CD8-positive, alpha-beta memory T cell (primary cell): ENCODE results near the gene NIPSNAP3A. TPM values are rescaled to one million over a fixed set of nuclear protein-coding genes. Genes with fewer than 3 reads are reported as not detected.

Source experiments
- CTCF ChIA-PET: fragments of 350-600 bp; sonication (Branson Sonifier 250); formaldehyde crosslinking; loops from one replicate; lab custom pipeline; 2021; ENCODE audit warnings: antibody characterized with exemption; lab: Charles Lee
- POLR2A ChIA-PET: fragments of 350-600 bp; sonication (Branson Sonifier 250); formaldehyde crosslinking; loops from one replicate; lab custom pipeline; 2021; ENCODE audit warnings: antibody characterized with exemption; lab: Charles Lee
- DNase-seq, 5 donors: peaks; one replicate each; pipeline versions ENCODE4 v3.0.0 to v3.0.0-alpha.2; 2020 to 2022; ENCODE audit warnings: mixed read lengths in 1 of 5
- H3K27ac ChIP-seq: one replicate; pipeline ENCODE4 v1.7.0; 2013; ENCODE audit warnings: low read depth, mild to moderate bottlenecking, low read length, moderate library complexity
- H3K27me3 ChIP-seq: 2 replicates; pipeline ENCODE4 v1.7.0; 2013; ENCODE audit warnings: low read length, mild to moderate bottlenecking; ENCODE audit not compliant: insufficient read depth, poor library complexity, severe bottlenecking
- H3K36me3 ChIP-seq: 2 replicates; pipeline ENCODE4 v1.7.0; 2013; ENCODE audit warnings: mild to moderate bottlenecking, low read length, moderate library complexity; ENCODE audit not compliant: insufficient read depth
- H3K4me1 ChIP-seq: 2 replicates; pipeline ENCODE4 v1.7.0; 2013; ENCODE audit warnings: mild to moderate bottlenecking, low read length, moderate library complexity; ENCODE audit not compliant: insufficient read depth
- H3K4me3 ChIP-seq: 2 replicates; pipeline ENCODE4 v1.7.0; 2013; ENCODE audit warnings: mild to moderate bottlenecking, low read length
- H3K9me3 ChIP-seq: 2 replicates; pipeline ENCODE4 v1.7.0; 2013; ENCODE audit warnings: mild to moderate bottlenecking, low read length
- H3K27ac Mint-ChIP-seq, 8 donors: one replicate each; pipeline ENCODE4 v1.8.0; 2020 to 2021; ENCODE audit warnings: mixed read lengths in 8 of 8, mild to moderate bottlenecking in 6 of 8, inconsistent platforms in 3 of 8, moderate library complexity in 3 of 8
- H3K27me3 Mint-ChIP-seq, 2 donors: one replicate each; pipeline ENCODE4 v1.8.0; 2020 to 2021; ENCODE audit warnings: mixed read lengths in 2 of 2, mild to moderate bottlenecking in 1 of 2, moderate library complexity in 1 of 2
- H3K36me3 Mint-ChIP-seq, 3 donors: one replicate each; pipeline ENCODE4 v1.8.0; 2020 to 2021; ENCODE audit warnings: mixed read lengths in 3 of 3, inconsistent platforms in 1 of 3, mild to moderate bottlenecking in 1 of 3
- H3K4me1 Mint-ChIP-seq, 3 donors: one replicate each; pipeline ENCODE4 v1.8.0; 2020 to 2021; ENCODE audit warnings: mixed read lengths in 3 of 3, inconsistent platforms in 1 of 3, mild to moderate bottlenecking in 1 of 3
- H3K4me3 Mint-ChIP-seq, 7 donors: one replicate each; pipeline ENCODE4 v1.8.0; 2020 to 2021; ENCODE audit warnings: mixed read lengths in 7 of 7, mild to moderate bottlenecking in 6 of 7, moderate library complexity in 4 of 7, inconsistent platforms in 2 of 7
- H3K9me3 Mint-ChIP-seq, 5 donors: one replicate each; pipeline ENCODE4 v1.8.0; 2020 to 2022; ENCODE audit warnings: mixed read lengths in 5 of 5, mild to moderate bottlenecking in 3 of 5, moderate library complexity in 2 of 5, inconsistent platforms in 1 of 5
- polyA plus RNA-seq: library from polyadenylated mRNA; unstranded; fragments of 300-500 nt; fragmentation: Illumina TruSeq; gene quantifications from one replicate; pipeline ENCODE4 v1.2.3, GENCODE V29; 2021
- total RNA-seq, 2 experiments: library from RNA; stranded (reverse); gene quantifications; one replicate each; pipeline ENCODE4 v1.2.3, GENCODE V29; 2021

The NIPSNAP3A gene
- total and polyA plus RNA-seq, 3 experiments from 2014 or later, result 9.1 to 21.8 (median 10.1) TPM

- H3K4me3 ChIP-seq, result no peak overlapping the region
- ChIA-PET CTCF (no interaction called here), POLR2A (no interaction called here)
- H3K4me1 Mint-ChIP-seq, result no peaks in the 10 kb centered on the region
- no peaks in the 10 kb centered on the region for H3K4me1 ChIP-seq
- no peak overlapping the region for H3K27ac Mint-ChIP-seq
- no peaks in the 10 kb centered on the region for H3K36me3 ChIP-seq
- peaks cover 0 to 7% (median 2%) of the 10 kb centered on the region in 3 donors for H3K36me3 Mint-ChIP-seq
- H3K27me3 ChIP-seq, result no peaks in the 10 kb centered on the region
- H3K9me3 Mint-ChIP-seq, result no peaks in the 10 kb centered on the region
- H3K27ac ChIP-seq, result no peak overlapping the region
- H3K9me3 ChIP-seq, result no peaks in the 10 kb centered on the region
- H3K4me3 Mint-ChIP-seq, result no peak overlapping the region
- peaks cover 0 to 13% of the 10 kb centered on the region in 2 donors for H3K27me3 Mint-ChIP-seq
- no peak for DNase-seq
Observed at GRCh38 chr9:104786293-104786692, 38.8 kb downstream of the NIPSNAP3A start.

- H3K9me3 Mint-ChIP-seq, result no peaks in the 10 kb centered on the region
- H3K36me3 ChIP-seq, result no peaks in the 10 kb centered on the region
- CTCF ChIA-PET, result no interaction called here
- no peak for DNase-seq
- no peaks in the 10 kb centered on the region for H3K4me1 Mint-ChIP-seq
- no peaks in the 10 kb centered on the region for H3K4me1 ChIP-seq
- peak overlapping the region in 1 of 8 donors; percentile 34 for H3K27ac Mint-ChIP-seq
- peaks cover 0 to 10% of the 10 kb centered on the region in 2 donors for H3K27me3 Mint-ChIP-seq
- no peak overlapping the region for H3K27ac ChIP-seq
- H3K4me3 Mint-ChIP-seq, result no peak overlapping the region
- no peaks in the 10 kb centered on the region for H3K27me3 ChIP-seq
- peaks cover 0 to 7% (median 2%) of the 10 kb centered on the region in 3 donors for H3K36me3 Mint-ChIP-seq
- POLR2A ChIA-PET, result no interaction called here
- H3K4me3 ChIP-seq, result no peak overlapping the region
- no peaks in the 10 kb centered on the region for H3K9me3 ChIP-seq
Observed at GRCh38 chr9:104787306-104788015, 40.0 kb downstream of the NIPSNAP3A start.

GRCh38 chr9:104788251-104788650 lies 40.8 kb downstream of the NIPSNAP3A start:
- no peaks in the 10 kb centered on the region for H3K4me1 ChIP-seq
- Mint-ChIP-seq H3K27me3 (peaks cover 0 to 7% of the 10 kb centered on the region in 2 donors), H3K4me1 (no peaks in the 10 kb centered on the region), H3K36me3 (peaks cover 1 to 7% (median 2%) of the 10 kb centered on the region in 3 donors), H3K4me3 (no peak overlapping the region), H3K9me3 (no peaks in the 10 kb centered on the region), H3K27ac (no peak overlapping the region)
- no peak for DNase-seq
- POLR2A ChIA-PET, result no interaction called here
- no peaks in the 10 kb centered on the region for H3K27me3 ChIP-seq
- no peak overlapping the region for H3K27ac ChIP-seq
- CTCF ChIA-PET, result no interaction called here
- H3K9me3 ChIP-seq, result no peaks in the 10 kb centered on the region
- H3K4me3 ChIP-seq, result no peak overlapping the region
- no peaks in the 10 kb centered on the region for H3K36me3 ChIP-seq

GRCh38 chr9:104794070-104794469 lies 46.6 kb downstream of the NIPSNAP3A start:
- peaks cover 1 to 10% (median 5%) of the 10 kb centered on the region in 3 donors for H3K36me3 Mint-ChIP-seq
- H3K4me1 Mint-ChIP-seq, result no peaks in the 10 kb centered on the region
- H3K36me3 ChIP-seq, result no peaks in the 10 kb centered on the region
- ChIA-PET CTCF (no interaction called here), POLR2A (no interaction called here)
- peak overlapping the region in 1 of 8 donors; percentile 70 for H3K27ac Mint-ChIP-seq
- no peak for DNase-seq
- no peak overlapping the region for H3K4me3 ChIP-seq
- no peaks in the 10 kb centered on the region for H3K4me1 ChIP-seq
- no peaks in the 10 kb centered on the region for H3K9me3 ChIP-seq
- no peak overlapping the region for H3K4me3 Mint-ChIP-seq
- no peak overlapping the region for H3K27ac ChIP-seq
- H3K27me3 Mint-ChIP-seq, result peaks cover 0 to 2% of the 10 kb centered on the region in 2 donors
- H3K27me3 ChIP-seq, result no peaks in the 10 kb centered on the region
- no peaks in the 10 kb centered on the region for H3K9me3 Mint-ChIP-seq

DNA sequence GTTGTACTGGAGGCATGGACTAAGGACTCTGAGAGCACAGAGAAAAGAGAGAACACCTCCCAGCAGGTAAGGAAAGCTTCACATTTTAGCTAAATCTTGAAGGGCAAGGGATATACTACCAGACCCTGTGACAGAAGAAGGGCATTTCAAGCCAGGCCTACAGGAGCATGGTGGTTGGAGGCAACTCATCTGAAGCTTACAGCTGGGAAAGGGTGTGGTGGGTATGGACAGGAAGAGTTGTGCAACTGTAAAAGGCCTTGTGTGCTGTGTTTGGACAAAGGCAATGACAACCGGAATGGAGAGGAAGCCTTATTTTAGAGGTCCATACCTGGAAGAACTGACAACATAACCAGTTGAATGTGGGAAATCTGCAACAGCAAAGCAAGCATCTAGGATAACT lies 47.6 kb downstream of the NIPSNAP3A start:
- Mint-ChIP-seq H3K4me1 (no peaks in the 10 kb centered on the region), H3K27ac (no peak overlapping the region), H3K4me3 (no peak overlapping the region), H3K27me3 (peaks cover 0 to 2% of the 10 kb centered on the region in 2 donors), H3K9me3 (no peaks in the 10 kb centered on the region), H3K36me3 (peaks cover 1 to 10% (median 5%) of the 10 kb centered on the region in 3 donors)
- no peak for DNase-seq
- no peaks in the 10 kb centered on the region for H3K36me3 ChIP-seq
- H3K9me3 ChIP-seq, result no peaks in the 10 kb centered on the region
- H3K27ac ChIP-seq, result no peak overlapping the region
- no peaks in the 10 kb centered on the region for H3K27me3 ChIP-seq
- H3K4me3 ChIP-seq, result no peak overlapping the region
- CTCF ChIA-PET, result no interaction called here
- H3K4me1 ChIP-seq, result no peaks in the 10 kb centered on the region
- POLR2A ChIA-PET, result no interaction called here

DNA sequence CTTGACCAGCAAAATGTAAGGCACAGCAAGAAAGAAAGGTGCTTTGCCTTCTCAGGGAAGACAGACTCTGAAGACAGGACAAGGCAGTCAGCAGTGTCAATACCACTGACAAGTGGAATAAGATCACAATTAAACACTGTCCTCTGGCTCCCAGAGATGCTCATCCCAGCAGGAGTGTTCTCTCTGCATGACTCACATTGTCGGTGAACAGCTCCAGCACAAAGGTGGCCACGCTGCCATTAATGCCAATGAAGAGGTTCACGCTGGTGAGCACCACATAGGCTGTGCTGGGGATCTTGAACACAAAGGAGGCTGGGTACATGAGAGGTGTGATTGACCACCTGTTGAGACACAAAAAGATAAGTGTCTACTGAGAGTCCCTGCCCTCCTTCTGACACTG lies 48.4 kb downstream of the NIPSNAP3A start:
- no peaks in the 10 kb centered on the region for H3K36me3 ChIP-seq
- H3K9me3 ChIP-seq, result no peaks in the 10 kb centered on the region
- H3K27ac ChIP-seq, result no peak overlapping the region
- H3K4me1 ChIP-seq, result no peaks in the 10 kb centered on the region
- Mint-ChIP-seq H3K27ac (no peak overlapping the region), H3K9me3 (no peaks in the 10 kb centered on the region), H3K36me3 (peaks cover 1 to 10% (median 5%) of the 10 kb centered on the region in 3 donors), H3K27me3 (peaks cover 0 to 2% of the 10 kb centered on the region in 2 donors), H3K4me1 (no peaks in the 10 kb centered on the region), H3K4me3 (no peak overlapping the region)
- CTCF ChIA-PET, result no interaction called here
- POLR2A ChIA-PET, result no interaction called here
- no peak for DNase-seq
- no peak overlapping the region for H3K4me3 ChIP-seq
- H3K27me3 ChIP-seq, result no peaks in the 10 kb centered on the region

DNA sequence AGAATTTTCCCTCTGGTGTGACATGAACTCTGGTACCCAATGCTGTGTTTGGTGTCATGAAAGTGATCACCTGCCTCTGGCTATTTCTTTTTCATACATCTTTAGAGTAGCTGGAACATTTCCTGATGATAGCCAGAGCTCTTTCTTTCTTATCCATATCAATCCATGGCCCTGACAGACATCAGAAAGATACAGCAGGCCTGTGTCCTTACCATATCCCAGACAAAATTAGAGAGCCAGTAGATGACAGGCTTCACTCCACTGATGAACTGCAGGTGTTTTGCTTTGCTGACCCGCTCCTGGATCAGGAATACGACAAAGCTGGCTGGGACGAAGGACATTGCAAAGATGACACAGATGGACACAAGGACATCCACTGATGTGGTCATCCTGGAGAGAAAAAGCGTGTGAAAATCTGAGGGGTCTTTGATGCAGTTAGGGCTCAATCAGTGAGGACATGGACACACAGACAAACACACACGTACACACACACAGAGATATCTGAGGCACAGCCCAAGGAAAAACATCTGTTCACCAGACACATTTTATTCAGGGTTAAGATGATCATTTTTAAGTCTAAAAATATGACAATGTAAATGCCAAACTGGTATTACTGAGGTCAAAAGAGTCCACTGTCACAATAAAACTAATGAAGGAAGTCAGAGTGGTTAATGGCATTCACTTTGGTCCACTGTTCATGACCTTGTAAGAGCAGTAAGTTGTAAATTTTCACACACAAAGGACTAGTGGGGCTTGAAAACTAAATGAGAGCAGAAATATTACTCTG lies 50.9 kb downstream of the NIPSNAP3A start:
- Mint-ChIP-seq H3K36me3 (peaks cover 2 to 8% (median 8%) of the 10 kb centered on the region in 3 donors), H3K27ac (peak overlapping the region in 1 of 8 donors; percentile 45), H3K4me3 (no peak overlapping the region), H3K9me3 (no peaks in the 10 kb centered on the region), H3K27me3 (peaks cover 0 to 2% of the 10 kb centered on the region in 2 donors), H3K4me1 (no peaks in the 10 kb centered on the region)
- no peak for DNase-seq
- ChIA-PET CTCF (no interaction called here), POLR2A (no interaction called here)
- Histone ChIP-seq H3K27me3 (no peaks in the 10 kb centered on the region), H3K4me1 (no peaks in the 10 kb centered on the region), H3K9me3 (no peaks in the 10 kb centered on the region), H3K27ac (no peak overlapping the region), H3K36me3 (no peaks in the 10 kb centered on the region), H3K4me3 (no peak overlapping the region)

GRCh38 chr9:104800068-104800785 lies 52.7 kb downstream of the NIPSNAP3A start:
- no peak overlapping the region for H3K4me3 Mint-ChIP-seq
- H3K9me3 ChIP-seq, result no peaks in the 10 kb centered on the region
- ChIA-PET POLR2A (no interaction called here), CTCF (no interaction called here)
- H3K36me3 ChIP-seq, result no peaks in the 10 kb centered on the region
- no peaks in the 10 kb centered on the region for H3K4me1 Mint-ChIP-seq
- no peak overlapping the region for H3K27ac ChIP-seq
- no peak overlapping the region for H3K4me3 ChIP-seq
- no peak for DNase-seq
- no peak overlapping the region for H3K27ac Mint-ChIP-seq
- no peaks in the 10 kb centered on the region for H3K4me1 ChIP-seq
- peaks cover 0 to 2% of the 10 kb centered on the region in 2 donors for H3K27me3 Mint-ChIP-seq
- no peaks in the 10 kb centered on the region for H3K27me3 ChIP-seq
- H3K9me3 Mint-ChIP-seq, result no peaks in the 10 kb centered on the region
- peaks cover 0 to 7% (median 2%) of the 10 kb centered on the region in 3 donors for H3K36me3 Mint-ChIP-seq
